HL-60/S4 (cell line): ENCODE measurements around the gene ZNF649.
"Not testable (repeated sequence)": the region's sequence is repeated elsewhere in the genome, so short reads cannot be mapped to it uniquely, and the experiment has no call there.

Experiments used
- in situ Hi-C: fragments of 300-500 bp; cut with MboI; formaldehyde crosslinking; loops from 2 replicates; pipeline ENCODE4 v1.14.3; 2022; ENCODE audit warnings: low sequenced_read_pairs

The ZNF649 gene

DNA sequence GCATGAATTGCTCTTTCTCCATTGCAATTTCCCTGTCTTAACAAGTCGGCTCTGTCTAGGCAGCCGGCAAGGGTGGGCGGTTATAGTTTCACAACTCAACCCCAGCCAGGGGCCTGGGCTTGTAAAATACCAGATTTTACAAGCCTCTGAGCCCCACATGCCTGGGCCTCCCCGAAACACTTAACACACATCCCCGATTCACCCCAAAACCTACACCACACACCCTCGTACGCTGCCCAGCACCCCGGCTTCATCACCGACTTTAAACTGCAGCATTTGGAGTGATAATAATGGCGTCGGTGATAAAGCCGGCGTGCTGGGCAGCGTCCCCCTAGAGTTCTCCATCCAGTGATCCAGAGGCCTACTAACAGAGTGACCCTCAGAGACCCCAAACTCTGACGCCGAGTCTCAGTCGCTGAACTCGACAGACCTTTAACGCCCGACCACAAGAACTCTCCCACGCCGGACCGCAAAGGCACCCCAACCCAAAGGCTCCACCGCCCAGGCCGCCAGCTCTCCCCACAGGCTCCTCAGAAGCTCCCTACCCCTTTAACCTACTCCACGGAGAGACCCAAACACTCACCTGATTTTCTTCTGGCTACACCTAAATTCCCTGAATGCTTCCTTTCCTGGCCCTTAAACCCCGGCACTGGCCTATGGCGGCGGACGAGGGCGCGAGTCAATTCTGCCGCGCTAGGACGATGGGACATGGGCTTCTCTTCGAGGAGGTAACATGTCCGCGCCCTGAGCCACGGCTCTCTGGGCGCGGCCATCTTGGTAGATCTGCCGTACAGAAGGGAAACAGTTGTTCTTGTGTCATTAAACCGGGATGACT lies at the start of gene ZNF649:
TSS of gene ZNF649 (minus strand) at position 687 of the 835 bp plus-strand sequence. CDS start 4,910 bp downstream, outside the sequence.
- in situ Hi-C loops: no loop called here

DNA sequence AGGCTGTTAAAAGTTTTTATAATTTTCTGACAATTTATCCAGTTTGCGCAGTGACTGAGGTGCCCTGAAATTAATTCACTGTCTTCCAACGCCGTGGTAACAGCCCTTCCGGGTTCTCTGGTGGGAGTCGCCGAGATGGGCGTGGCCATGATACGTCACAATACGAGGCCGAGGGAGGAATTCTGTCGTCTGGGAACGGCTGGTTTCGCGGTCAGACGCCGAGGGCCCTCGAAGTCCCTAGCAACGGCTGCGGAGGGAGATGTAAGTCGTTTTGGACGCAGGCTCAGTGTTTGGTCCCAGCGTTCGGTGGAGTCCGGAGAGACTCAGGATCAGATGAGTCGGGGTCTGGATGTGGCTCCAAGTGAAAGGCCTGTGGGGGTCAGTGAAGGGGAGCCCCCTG lies 44.2 kb upstream of the ZNF649 start:
- in situ Hi-C loops: no loop called here

DNA sequence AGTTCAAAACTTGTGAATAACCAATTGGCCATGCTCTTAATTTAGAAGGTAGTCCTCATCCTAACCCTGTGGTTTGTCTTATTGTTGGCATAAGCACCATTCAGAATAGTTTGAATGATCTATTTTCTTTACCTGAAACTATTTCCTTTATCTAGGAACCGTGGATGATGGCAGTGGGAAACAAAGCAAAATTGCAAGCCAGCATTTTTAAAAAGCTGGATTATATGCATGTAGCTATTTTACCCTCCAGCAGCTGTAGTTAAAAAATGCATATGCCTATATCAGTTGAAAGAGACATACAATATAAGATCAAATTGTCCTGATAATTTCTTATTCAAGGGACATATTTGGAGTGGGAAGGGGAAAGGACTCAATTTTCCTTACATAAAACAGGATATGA lies 41.8 kb upstream of the ZNF649 start:
- in situ Hi-C loops: no loop called here

DNA sequence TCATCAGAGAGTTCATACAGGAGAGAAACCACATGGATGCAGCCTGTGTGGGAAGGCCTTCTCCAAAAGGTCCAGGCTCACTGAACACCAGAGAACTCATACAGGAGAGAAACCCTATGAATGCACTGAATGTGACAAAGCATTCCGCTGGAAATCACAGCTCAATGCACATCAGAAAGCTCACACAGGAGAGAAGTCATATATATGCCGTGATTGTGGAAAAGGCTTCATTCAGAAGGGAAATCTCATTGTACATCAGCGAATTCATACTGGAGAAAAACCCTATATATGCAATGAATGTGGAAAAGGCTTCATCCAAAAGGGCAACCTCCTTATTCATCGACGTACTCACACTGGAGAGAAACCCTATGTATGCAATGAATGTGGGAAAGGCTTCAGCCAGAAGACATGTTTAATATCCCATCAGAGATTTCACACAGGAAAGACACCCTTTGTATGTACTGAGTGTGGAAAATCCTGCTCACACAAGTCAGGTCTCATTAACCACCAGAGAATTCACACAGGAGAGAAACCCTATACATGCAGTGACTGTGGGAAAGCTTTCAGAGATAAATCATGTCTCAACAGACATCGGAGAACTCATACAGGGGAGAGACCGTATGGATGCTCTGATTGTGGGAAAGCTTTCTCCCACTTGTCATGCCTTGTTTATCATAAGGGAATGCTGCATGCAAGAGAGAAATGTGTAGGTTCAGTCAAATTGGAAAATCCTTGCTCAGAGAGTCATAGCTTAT lies 40.2 kb upstream of the ZNF649 start:
- in situ Hi-C loops: no loop called here

DNA sequence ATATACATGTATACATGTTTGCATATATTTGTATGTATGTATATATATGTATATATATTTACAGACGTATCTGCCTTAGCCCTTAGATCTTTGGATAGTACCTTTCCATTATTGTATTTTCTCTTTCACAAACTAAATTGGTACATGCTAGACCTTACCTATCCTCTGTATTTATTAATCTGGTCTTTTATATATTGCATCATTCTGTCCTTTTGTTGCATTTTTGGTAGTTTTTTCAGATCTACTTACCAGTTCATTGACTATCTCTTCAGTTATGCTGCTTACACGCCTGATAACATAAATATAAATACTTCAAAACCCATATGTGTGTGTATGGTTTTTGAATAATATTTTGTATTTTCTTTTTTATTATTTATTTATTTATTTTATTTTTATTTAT lies 34.1 kb upstream of the ZNF649 start:
- in situ Hi-C loops: no loop called here

DNA sequence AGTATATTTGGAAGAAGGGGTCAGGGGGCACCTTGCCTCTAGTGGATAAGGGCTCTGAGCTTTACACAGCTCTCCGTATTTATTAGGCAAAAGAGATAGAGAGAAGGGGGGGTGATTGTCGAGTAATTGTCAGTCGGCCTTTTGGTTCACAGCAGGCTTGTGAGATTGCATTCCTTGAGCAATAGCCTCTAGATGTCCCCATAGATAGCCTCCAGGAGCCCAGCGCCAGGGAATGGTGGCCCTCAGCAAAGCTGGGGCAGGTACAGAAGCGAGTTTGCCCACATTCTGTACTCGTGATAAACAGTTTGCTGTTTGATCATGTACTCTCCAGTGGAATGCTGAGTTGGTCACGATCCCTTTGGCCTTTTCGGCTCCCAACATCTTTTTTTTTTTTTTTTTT lies 27.1 kb upstream of the ZNF649 start:
- in situ Hi-C loops: no loop called here

DNA sequence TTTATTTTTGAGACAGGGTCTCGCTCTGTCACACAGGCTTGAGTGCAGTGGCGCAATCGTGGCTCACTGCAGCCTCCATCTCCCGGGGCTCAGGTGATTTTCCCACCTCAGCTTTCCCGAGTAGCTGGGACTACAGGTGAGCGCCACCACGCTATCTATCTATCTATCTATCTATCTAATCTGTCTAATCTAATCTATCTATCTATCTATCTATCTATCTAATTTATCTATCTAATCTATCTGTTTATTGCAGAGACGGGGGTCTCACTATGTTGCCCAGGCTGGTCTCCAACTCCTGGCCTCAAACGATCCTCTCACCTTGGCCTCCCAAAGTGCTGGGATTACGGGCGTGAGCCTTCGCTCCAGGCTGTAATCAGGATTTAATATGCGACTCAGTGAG lies 23.0 kb upstream of the ZNF649 start:
- in situ Hi-C loops: no loop called here

DNA sequence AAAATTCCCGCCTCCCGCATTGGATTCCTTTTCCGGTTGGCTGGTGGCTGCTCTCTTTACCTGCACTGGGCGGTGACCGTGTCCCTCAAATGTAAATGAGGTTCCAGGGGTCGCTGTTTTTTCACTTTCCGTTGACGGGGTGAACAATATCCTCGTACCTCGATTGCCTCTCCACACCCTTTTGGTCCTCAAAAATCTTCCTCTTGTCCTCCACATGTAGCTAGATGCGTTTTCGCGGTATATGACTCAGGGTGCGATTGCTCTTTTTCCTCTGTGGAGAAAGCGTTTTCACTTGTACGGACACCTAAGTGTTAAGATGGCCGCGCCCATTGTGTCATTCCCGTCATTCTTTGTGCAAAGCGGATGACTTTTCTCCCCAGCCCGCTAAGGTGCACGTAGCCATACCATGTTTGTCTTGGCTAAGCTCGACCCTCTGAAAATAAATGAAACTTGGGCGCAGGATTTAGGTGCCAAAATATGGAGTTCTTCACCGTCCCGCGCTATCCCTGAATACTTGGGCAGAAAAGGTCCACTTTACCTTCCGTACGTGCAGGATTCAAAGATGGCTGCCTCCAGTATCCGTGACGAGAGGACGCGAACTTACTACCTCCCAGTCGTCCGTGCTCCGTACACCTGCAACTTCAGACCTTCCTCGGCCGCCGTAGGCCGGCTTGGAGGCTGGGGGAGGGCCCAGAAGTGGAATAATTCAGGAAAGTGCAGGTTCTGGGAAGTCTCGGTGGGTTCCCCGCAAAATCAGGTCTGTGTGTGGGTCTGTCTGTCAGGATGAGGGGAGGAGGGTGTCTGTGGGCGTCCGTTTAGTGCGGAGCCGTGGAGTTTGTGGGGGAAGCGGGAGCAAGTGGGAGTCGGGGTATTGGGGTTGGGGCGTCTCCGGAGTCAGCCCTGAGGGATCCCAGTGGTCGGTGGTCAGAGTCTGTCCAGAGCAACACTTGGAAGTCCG lies 22.2 kb upstream of the ZNF649 start, which contains the start of gene ZNF613:
TSS of gene ZNF613 (plus strand) at position 689 of the 958 bp plus-strand sequence. CDS start 8,749 bp downstream, outside the sequence.
- in situ Hi-C loops: no loop called here

DNA sequence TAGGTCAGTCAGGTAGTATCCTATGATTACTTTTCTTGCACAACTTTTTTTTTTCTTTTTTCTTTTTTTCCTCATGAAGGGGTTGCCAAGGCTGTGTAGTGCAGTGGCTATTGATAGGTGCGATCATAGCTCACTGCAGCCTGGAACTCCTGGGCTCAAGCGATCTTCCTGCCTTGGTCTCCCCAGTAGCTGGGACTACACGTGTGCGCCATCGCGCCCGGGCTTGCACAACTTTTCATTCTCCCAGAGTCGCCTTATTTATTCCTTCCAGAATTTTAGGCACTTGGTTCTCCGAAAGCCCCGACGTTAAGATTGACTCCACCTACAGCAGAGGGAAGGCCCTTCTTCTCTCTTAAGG lies 21.6 kb upstream of the ZNF649 start:
- in situ Hi-C loops: no loop called here

DNA sequence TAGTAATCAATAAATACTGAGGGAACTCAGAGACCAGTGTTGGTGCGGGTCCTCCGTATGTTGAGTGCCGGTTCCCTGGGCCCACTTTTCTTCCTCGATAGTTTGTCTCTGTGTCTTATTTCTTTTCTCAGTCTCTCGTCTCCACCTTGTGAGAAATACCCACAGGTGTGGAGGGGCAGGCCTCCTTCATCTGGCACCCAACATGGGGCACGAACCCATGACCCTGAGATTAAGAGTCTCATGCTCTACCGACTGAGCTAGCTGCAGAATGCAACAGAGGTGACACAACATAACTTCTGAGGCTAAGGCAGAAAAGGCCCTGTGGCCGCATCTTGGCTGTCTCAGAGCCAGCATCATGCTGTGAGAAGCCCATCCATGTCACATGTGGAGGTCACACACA lies 17.1 kb upstream of the ZNF649 start:
- in situ Hi-C loops: no loop called here

DNA sequence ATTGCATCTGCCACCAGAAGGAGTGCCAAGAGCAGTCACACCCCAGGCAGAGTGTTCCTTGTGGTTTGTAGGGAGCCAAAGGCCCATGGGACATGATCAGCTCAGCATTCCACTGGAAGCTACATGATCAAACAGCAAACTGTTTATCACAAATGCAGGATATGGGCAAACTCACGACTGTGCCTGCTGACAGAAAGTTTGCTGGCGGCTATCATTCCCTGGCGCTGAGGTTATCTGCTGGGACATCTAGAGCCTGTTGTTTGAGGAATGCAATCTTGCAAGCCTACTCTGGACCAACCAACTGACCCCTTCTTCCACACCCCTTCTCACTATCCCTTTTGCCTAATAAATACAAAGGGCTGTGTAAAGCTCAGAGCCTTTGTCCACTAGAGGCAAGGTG lies 14.8 kb upstream of the ZNF649 start:
- in situ Hi-C loops: no loop called here

DNA sequence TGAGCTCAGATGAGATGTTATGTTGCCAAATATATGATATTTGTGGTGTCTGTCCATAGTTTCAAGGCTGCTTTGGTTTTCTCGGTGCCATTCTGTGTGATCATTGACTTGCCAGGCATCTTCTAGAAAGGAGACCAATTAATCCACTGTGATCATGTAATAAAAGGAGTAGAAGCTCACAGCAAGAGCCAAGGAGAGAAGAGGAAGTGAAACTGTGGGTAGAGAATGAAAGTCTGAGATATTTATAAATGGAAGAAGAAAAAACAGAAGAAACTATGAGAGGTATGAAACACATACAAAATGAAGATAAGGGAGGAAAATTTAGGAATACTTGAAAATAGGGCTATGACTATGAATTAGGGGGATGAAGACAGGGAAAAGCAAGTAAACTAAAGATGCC lies 11.3 kb upstream of the ZNF649 start:
- in situ Hi-C loops: no loop called here

DNA sequence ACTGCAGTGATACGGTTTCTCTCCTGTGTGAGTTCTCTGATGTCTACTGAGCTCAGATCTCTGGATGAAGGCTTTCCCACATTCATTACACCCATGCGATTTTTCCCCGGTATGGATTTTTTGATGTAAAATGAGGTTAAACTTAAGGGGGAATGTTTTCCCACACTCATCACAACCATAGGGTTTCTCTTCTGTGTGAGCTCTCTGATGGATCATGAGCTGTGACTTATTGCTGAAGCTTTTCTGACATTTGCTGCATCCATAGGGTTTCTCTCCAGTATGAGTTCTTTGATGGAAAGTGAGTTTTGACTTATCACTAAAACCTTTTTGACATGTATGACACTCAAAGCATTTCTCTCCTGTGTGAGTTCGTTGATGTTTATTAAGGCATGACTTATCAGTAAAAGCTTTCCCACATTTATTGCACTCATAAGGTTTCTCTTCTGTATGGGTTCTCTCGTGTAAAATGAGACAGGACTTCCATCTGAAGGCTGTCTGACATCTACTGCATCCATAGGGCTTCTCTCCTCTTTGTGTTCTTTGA lies 10.6 kb upstream of the ZNF649 start:
- in situ Hi-C loops: no loop called here

DNA sequence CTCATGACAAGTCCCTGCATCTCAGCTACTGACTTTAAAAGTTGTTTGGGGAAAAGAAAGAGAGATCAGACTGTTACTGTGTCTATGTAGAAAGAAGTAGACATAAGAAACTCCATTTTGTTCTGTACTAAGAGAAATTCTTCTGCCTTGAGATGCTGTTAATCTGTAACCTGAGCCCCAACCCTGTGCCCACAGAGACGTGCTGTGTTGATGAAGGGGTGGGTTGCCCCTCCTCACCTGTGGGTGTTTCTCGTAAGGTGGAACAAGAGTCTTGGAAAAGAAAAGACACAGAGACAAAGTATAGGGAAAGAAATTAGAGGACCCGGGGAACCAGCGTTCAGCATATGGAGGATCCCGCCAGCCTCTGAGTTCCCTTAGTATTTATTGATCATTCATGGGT lies 3.2 kb upstream of the ZNF649 start:
- in situ Hi-C loops: not testable (repeated sequence)

DNA sequence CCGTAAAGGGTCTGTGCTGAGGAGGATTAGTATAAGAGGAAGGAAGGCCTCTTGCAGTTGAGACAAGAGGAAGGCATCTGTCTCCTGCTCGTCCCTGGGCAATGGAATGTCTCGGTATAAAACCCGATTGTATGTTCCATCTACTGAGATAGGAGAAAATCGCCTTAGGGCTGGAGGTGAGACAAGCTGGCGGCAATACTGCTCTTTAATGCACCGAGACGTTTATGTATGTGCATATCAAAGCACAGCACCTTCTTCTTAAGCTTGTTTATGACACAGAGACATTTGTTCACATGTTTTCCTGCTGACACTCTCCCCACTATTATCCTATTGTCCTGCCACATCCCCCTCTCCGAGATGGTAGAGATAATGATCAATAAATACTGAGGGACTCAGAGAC lies 1.3 kb upstream of the ZNF649 start:
- in situ Hi-C loops: not testable (repeated sequence)

DNA sequence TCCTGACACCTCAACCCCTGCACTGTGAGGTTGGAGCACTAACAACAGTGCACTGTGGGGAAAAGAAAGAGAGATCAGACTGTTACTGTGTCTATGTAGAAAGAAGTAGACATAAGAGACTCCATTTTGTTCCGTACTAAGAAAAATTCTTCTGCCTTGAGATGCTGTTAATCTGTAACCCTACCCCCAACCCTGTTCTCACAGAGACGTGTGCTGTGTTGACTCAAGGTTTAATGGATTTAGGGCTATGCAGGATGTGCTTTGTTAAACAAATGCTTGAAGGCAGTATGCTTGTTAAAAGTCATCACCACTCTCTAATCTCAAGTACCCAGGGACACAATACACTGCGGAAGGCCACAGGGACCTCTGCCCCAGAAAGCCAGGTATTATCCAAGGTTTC lies 822 bp upstream of the ZNF649 start:
- in situ Hi-C loops: not testable (repeated sequence)

DNA sequence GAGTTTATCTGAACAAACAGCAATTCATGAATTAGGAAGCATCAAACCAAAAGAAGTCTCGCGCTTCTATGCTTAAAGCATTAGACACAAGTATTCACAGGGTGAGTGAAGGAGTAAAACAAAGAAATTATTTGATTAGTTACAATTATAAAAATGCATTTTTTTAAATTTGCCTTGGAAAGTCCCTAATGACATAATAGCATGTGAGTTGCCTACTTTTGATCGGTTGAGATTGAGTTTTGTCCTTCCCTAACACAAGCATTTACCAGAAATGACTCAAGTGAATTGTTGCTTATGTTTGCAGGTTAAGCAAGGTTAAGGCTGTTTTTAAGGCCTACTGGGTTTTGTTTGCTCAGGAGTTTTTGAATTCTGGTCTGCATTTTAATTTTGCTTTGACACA lies 389 bp upstream of the ZNF649 start:
- in situ Hi-C loops: no loop called here

DNA sequence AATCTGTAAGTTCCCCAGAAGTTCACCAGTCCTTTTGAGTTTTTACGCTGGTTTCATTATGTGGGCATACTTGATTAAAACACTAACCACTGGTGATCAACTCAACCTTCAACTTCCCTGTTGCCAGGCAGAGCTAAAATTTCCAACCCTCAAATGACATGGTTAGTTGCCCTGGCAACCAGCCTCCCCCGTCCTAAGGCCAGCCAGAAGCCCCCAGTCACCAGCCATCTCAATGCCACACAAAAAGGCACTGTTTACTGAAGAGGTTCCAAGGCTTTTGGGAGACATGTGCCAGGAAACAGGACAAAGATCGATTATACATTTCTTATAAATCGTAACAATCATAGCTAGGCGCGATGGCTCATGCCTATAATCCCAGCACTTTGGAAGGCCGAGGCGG lies 1.6 kb downstream of the ZNF649 start:
- in situ Hi-C loops: no loop called here

DNA sequence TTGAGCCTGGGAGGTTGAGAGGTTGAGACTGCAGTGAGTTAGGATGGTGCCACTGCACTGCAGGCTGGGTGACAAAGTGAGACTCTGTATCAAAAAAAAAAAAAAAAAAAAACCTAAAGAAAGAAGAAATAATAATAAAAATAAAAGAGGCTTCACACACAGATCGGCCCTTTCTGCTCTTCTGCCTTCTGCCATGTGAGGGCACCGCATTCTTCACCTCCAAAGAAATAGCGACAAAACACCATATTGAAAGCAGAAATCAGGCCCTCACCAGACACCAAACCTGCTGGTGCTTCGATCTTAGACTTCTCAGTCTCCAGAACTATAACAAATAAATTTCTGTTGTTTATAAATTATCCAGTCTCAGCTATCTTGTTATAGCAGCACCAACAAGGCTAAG lies 3.0 kb downstream of the ZNF649 start:
- in situ Hi-C loops: no loop called here

DNA sequence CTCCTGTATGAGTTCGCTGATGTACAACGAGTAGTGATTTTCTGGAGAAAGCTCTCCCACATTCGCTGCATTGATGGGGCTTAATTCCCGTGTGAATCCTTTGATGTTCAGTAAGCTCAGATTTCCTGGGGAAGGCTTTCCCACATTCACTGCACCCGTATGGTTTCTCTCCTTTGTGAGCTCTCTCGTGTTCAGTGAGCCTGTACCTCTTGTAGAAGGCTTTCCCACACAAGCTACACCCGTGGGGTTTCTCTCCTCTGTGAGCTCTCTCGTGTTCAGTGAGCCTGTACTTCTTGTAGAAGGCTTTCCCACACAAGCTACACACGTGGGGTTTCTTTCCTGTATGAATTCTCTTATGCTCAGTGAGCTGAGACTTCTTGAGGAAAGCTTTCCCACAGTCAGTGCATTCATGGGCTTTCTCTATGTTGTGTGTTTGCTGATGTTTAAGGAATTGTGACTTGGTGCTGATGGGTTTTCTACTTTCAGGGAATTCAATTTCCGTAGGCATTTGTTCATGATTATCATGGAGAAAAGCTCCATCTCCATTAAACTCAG lies 13.5 kb downstream of the ZNF649 start:
- in situ Hi-C loops: no loop called here

DNA sequence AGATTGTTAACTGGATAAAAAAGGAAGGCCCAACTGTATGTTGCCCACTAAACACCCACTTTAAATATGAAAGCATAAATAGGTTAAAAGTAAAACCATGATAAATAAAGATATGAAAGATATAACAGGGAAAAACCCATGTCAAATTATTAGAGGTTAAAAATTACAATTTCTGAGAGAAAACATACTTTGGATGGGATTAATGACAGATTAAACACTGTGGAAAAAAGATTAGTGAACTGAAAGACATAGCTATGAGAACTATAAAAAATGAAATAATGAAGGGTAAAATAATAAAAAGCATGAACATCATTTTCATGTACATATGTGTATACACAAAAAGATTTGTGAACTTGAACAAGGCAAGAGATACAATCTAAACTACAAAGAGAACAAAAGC lies 14.9 kb downstream of the ZNF649 start:
- in situ Hi-C loops: no loop called here
